K562 (cell line): Measurements from ENCODE around the gene HEBP1. TPM values are rescaled to one million over a fixed set of nuclear protein-coding genes. Genes with fewer than 3 reads are reported as not detected.

Experiments used
- CBFA2T2 ChIP-seq: fragments of 450-650 bp; conservative IDR thresholded peaks from 2 replicates; pipeline ENCODE4 v1.6.1; 2017; ENCODE audit warnings: mild to moderate bottlenecking
- CBX8 ChIP-seq: fragments of 200-600 bp; sonication (generic); IDR thresholded peaks from 2 replicates; pipeline ENCODE4 v1.6.1; 2012; ENCODE audit warnings: borderline replicate concordance, mixed run types, low read depth, mild to moderate bottlenecking, moderate library complexity, mixed read lengths, low read length, control low read depth, inconsistent platforms; ENCODE audit not compliant: poor library complexity, severe bottlenecking; ENCODE audit errors: extremely low read depth
- GTF2E2 ChIP-seq: fragments of 200-800 bp; sonication (Bioruptor generic); IDR thresholded peaks from 2 replicates; pipeline ENCODE4 v1.6.1; 2016; ENCODE audit warnings: missing genetic modification characterization, missing compliant biosample characterization
- HDAC6 ChIP-seq: IDR thresholded peaks from 2 replicates; pipeline ENCODE4 v1.6.1; 2012; ENCODE audit warnings: low read depth, mild to moderate bottlenecking, control low read depth, inconsistent platforms, low read length, moderate library complexity
- HMGN3 ChIP-seq: IDR thresholded peaks from 2 replicates; pipeline ENCODE4 v1.6.1; 2011; ENCODE audit warnings: borderline replicate concordance, low read depth, mild to moderate bottlenecking, mixed read lengths, low read length; ENCODE audit not compliant: insufficient read length; ENCODE audit errors: extremely low read depth
- ILF3 ChIP-seq: fragments of 450-650 bp; IDR thresholded peaks from 2 replicates; pipeline ENCODE4 v1.6.1; 2018; ENCODE audit warnings: antibody characterized with exemption, mild to moderate bottlenecking, moderate library complexity, borderline replicate concordance
- NCOA4 ChIP-seq: fragments of 450-650 bp; IDR thresholded peaks from 2 replicates; pipeline ENCODE4 v1.6.1; 2018; ENCODE audit warnings: mild to moderate bottlenecking; ENCODE audit not compliant: partially characterized antibody
- NFYB ChIP-seq: IDR thresholded peaks from 2 replicates; pipeline ENCODE4 v1.6.1; 2011; ENCODE audit warnings: mild to moderate bottlenecking, moderate library complexity; ENCODE audit not compliant: insufficient read length; ENCODE audit errors: extremely low read depth
- PRMT5 ChIP-seq: sonication (generic); formaldehyde crosslinking; IDR thresholded peaks from 2 replicates; pipeline ENCODE4 v1.5.0; 2020; ENCODE audit warnings: missing genetic modification reagents
- PTBP1 ChIP-seq: fragments of 200-400 bp; formaldehyde crosslinking; IDR thresholded peaks from 2 replicates; pipeline ENCODE4 v1.6.1; 2017; ENCODE audit warnings: low read depth, low read length
- RNF2 ChIP-seq: sonication (generic); IDR thresholded peaks from 2 replicates; pipeline ENCODE4 v1.6.1; 2016
- SMAD1 ChIP-seq: fragments of 150-350 bp; IDR thresholded peaks from 2 replicates; pipeline ENCODE4 v1.6.1; 2014; ENCODE audit warnings: low read length, low read depth; ENCODE audit not compliant: partially characterized antibody
- TEAD4 ChIP-seq, 2 experiments: sonication (generic) in 1 of 2; formaldehyde crosslinking in 1 of 2; IDR thresholded peaks; 2 replicates each; pipeline versions ENCODE4 v1.6.1 to v1.8.0; 2012 to 2022; ENCODE audit warnings: borderline replicate concordance in 1 of 2, inconsistent platforms in 1 of 2, low read length in 1 of 2, mild to moderate bottlenecking in 1 of 2, missing genetic modification reagents in 1 of 2
- ZNF3 ChIP-seq: fragments of 250-450 bp; sonication (Bioruptor Pico); IDR thresholded peaks from 2 replicates; pipeline ENCODE4 v1.5.0; 2021; ENCODE audit warnings: mild to moderate bottlenecking, moderate library complexity
- ZNF324 ChIP-seq: fragments of 250-450 bp; sonication (Bioruptor Pico); IDR thresholded peaks from 2 replicates; pipeline ENCODE4 v1.4.0; 2020; ENCODE audit warnings: mild to moderate bottlenecking
- ZNF445 ChIP-seq: fragments of 250-450 bp; sonication (Bioruptor Pico); IDR thresholded peaks from 2 replicates; pipeline ENCODE4 v1.4.0; 2020; ENCODE audit warnings: low read depth, mild to moderate bottlenecking, moderate library complexity
- polyA plus RNA-seq, 8 experiments: library from polyadenylated mRNA; depleted of rRNA in 4 of 8; stranded (reverse) in 5 of 8; unstranded in 3 of 8; fragments of >200 nt; fragmentation: Nextera tagmentation in 2 of 8; fragmentation: Illumina TruSeq in 1 of 8; extraction: Ambion mirVana in 2 of 8; extraction: Trizol in 1 of 8; gene quantifications; 2 replicates each; pipeline versions ENCODE4 v1.2.1 to v1.2.3, GENCODE V29; 2011 to 2014; ENCODE audit warnings: inconsistent platforms in 1 of 8, missing spikeins in 1 of 8
- total RNA-seq, 7 experiments: library from RNA; depleted of rRNA in 6 of 7; stranded (reverse); fragments of >200 nt in 6 of 7; fragmentation: Illumina TruSeq in 2 of 7; extraction: Trizol in 2 of 7; gene quantifications; 2 replicates each; pipeline versions ENCODE4 v1.2.1 to v1.2.3, GENCODE V29; 2011 to 2021; ENCODE audit warnings: low replicate concordance in 1 of 7
- TF ChIP-seq, protein P1 (sequence below): fragments of 450-650 bp; formaldehyde crosslinking; IDR thresholded peaks from 2 replicates; pipeline ENCODE4 v1.4.0; 2020; ENCODE audit warnings: mild to moderate bottlenecking, moderate library complexity
- TF ChIP-seq, protein P2 (sequence below): sonication (generic); IDR thresholded peaks from 2 replicates; pipeline ENCODE4 v1.6.1; 2016
- TF ChIP-seq, protein P3 (sequence below): IDR thresholded peaks from 3 replicates; pipeline ENCODE4 v1.6.1; 2011; ENCODE audit warnings: borderline replicate concordance, mild to moderate bottlenecking, moderate library complexity; ENCODE audit not compliant: insufficient read length; ENCODE audit errors: extremely low read depth
- TF ChIP-seq, protein P4 (sequence below), 2 experiments: fragments of 450-650 bp; IDR thresholded peaks; 2 replicates each; pipeline ENCODE4 v1.6.1; 2016

The HEBP1 gene
- total and polyA plus RNA-seq, 9 of the 15 experiments (the other 6 are each of a cell fraction or from before 2014, with no cell fraction given), result 1.1 to 10.1 (median 2.4) TPM

DNA sequence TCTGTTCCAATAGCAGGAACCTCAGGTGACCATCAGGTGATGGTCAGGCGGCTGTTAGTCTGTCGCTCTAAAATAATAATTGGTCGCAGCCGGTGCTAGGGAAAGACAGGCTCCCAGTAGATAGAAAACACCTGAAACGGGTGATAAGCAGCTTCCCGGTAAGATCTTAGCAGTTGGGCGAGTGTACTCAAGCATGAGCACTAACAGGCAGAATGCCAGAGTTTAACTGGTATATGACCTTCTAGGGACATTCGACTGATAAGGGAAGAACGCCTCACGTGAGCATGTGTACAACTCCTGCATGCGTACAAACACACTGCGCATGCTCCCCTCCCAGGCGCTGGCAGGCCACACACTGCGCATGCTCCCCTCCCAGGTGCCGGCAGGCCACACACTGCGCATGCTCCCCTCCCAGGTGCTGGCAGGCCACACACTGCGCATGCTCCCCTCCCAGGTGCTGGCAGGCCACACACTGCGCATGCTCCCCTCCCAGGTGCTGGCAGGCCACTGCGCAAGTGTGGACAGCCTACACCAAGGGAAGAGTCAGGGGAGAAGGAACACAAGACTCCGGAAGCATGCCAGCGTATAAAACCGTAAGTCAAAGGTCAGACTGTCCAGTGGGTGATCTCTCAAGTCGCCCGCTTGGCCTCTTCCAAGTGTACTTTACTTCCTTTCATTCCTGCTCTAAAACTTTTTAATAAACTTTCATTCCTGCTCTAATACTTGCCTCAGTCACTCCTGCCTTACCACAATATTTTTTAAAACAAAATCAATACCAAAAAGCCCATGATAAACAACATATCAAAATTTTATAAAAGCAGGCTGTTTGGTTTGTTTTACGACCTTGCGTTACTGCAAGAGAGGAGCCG, 72.6 kb downstream of the HEBP1 start (continued):
- TF ChIP-seq NFYB (no peak), ZNF3 (CRISPR knock-in tag) (no peak), CBFA2T2 (peak; percentile 47; the same call in 1 of the 2 replicates), PRMT5 (CRISPR knock-in tag) (no peak), RNF2 (no peak), ILF3 (no peak), ZNF324 (CRISPR knock-in tag) (no peak), HMGN3 (no peak), TEAD4 (IDR thresholded peaks at IDR 0.05; ENCODE audit: low read length) (peak; percentile 61; the same call in 1 of the 2 replicates), TEAD4 (CRISPR knock-in tag; IDR thresholded peaks at IDR 0.05; ENCODE audit: borderline replicate concordance) (no peak), SMAD1 (no peak), CBX8 (no peak), ZNF445 (CRISPR knock-in tag) (no peak), PTBP1 (no peak), HDAC6 (no peak), GTF2E2 (tag) (no peak), NCOA4 (no peak)
- TF ChIP-seq, protein P1, sequence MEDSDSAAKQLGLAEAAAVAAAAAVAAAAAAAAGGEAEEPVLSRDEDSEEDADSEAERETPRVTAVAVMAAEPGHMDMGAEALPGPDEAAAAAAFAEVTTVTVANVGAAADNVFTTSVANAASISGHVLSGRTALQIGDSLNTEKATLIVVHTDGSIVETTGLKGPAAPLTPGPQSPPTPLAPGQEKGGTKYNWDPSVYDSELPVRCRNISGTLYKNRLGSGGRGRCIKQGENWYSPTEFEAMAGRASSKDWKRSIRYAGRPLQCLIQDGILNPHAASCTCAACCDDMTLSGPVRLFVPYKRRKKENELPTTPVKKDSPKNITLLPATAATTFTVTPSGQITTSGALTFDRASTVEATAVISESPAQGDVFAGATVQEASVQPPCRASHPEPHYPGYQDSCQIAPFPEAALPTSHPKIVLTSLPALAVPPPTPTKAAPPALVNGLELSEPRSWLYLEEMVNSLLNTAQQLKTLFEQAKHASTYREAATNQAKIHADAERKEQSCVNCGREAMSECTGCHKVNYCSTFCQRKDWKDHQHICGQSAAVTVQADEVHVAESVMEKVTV, result no peak
- TF ChIP-seq, protein P2, sequence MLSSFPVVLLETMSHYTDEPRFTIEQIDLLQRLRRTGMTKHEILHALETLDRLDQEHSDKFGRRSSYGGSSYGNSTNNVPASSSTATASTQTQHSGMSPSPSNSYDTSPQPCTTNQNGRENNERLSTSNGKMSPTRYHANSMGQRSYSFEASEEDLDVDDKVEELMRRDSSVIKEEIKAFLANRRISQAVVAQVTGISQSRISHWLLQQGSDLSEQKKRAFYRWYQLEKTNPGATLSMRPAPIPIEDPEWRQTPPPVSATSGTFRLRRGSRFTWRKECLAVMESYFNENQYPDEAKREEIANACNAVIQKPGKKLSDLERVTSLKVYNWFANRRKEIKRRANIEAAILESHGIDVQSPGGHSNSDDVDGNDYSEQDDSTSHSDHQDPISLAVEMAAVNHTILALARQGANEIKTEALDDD, result no peak
- TF ChIP-seq, protein P3, sequence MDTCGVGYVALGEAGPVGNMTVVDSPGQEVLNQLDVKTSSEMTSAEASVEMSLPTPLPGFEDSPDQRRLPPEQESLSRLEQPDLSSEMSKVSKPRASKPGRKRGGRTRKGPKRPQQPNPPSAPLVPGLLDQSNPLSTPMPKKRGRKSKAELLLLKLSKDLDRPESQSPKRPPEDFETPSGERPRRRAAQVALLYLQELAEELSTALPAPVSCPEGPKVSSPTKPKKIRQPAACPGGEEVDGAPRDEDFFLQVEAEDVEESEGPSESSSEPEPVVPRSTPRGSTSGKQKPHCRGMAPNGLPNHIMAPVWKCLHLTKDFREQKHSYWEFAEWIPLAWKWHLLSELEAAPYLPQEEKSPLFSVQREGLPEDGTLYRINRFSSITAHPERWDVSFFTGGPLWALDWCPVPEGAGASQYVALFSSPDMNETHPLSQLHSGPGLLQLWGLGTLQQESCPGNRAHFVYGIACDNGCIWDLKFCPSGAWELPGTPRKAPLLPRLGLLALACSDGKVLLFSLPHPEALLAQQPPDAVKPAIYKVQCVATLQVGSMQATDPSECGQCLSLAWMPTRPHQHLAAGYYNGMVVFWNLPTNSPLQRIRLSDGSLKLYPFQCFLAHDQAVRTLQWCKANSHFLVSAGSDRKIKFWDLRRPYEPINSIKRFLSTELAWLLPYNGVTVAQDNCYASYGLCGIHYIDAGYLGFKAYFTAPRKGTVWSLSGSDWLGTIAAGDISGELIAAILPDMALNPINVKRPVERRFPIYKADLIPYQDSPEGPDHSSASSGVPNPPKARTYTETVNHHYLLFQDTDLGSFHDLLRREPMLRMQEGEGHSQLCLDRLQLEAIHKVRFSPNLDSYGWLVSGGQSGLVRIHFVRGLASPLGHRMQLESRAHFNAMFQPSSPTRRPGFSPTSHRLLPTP, result no peak
- TF ChIP-seq, protein P4, sequence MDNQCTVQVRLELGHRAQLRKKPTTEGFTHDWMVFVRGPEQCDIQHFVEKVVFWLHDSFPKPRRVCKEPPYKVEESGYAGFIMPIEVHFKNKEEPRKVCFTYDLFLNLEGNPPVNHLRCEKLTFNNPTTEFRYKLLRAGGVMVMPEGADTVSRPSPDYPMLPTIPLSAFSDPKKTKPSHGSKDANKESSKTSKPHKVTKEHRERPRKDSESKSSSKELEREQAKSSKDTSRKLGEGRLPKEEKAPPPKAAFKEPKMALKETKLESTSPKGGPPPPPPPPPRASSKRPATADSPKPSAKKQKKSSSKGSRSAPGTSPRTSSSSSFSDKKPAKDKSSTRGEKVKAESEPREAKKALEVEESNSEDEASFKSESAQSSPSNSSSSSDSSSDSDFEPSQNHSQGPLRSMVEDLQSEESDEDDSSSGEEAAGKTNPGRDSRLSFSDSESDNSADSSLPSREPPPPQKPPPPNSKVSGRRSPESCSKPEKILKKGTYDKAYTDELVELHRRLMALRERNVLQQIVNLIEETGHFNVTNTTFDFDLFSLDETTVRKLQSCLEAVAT (IDR thresholded peaks at IDR 0.05), result no peak
